GM19240 (cell line): ENCODE data around the gene SERPINB13.

ENCODE experiments used
- DNase-seq: peaks from one replicate; pipeline ENCODE4 v3.0.0; 2011; ENCODE audit warnings: low spot score; ENCODE audit not compliant: insufficient read length

The SERPINB13 gene

DNA sequence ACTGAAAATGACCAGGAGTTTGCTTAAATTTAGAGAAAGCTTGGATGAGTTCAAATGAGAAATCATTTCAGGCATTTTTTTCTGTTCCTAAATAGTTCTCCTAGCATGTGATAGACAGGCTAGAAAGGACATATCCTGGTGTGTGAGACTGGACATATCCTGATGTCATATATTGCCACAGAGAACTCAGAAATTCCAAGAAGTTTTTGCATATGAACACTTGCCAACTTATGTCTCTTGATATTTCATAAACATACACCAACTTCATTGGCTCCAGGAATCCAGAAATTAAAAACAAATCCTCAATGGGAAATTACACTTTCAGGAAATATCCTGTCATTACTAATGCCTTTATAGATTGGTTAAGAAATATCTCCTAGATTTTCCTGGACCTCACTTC is 59.8 kb downstream of the SERPINB13 start:
- no peak for DNase-seq

DNA sequence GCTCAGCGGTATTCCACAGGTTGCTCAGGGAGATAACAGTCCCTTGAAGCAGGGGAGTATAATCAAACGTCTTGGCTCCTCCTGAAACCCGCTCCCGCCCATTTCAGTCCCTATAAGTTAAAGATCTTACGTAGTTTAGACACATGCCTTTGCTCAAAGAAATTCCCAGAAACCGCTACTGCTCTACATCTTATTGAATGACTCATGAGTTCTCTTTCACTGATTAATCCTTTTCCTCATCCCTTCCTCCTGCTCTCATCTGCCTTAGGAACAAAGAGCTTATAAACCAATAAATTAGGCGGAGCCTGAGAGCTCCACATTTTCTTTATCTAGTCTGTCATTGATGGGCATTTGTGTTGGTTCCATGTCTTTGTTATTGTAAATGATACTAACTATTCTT is 61.1 kb downstream of the SERPINB13 start:
- no peak for DNase-seq
